Endothelial cell of umbilical vein (primary cell): ENCODE data around the gene ZNF778.

ENCODE experiments used
- EZH2 ChIP-seq: IDR thresholded peaks from 2 replicates; pipeline ENCODE4 v1.6.1; 2012; ENCODE audit warnings: borderline replicate concordance, low read depth, mild to moderate bottlenecking, moderate library complexity, low read length, inconsistent platforms; ENCODE audit not compliant: severe bottlenecking
- FOS ChIP-seq: IDR thresholded peaks from 2 replicates; pipeline ENCODE4 v1.6.1; 2011; ENCODE audit warnings: mild to moderate bottlenecking, low read length, moderate library complexity, borderline replicate concordance; ENCODE audit not compliant: insufficient read depth
- JUN ChIP-seq: IDR thresholded peaks from 2 replicates; pipeline ENCODE4 v1.6.1; 2011; ENCODE audit warnings: borderline replicate concordance, low read depth; ENCODE audit not compliant: insufficient read length, insufficient read depth
- MYC ChIP-seq: IDR thresholded peaks from one replicate; pipeline ENCODE4 v1.6.1; 2011; ENCODE audit warnings: mild to moderate bottlenecking, low read depth, low read length
- POLR2A ChIP-seq: IDR thresholded peaks from 2 replicates; pipeline ENCODE4 v1.6.1; 2012; ENCODE audit warnings: low read depth, mild to moderate bottlenecking, control low read depth, low read length
- POLR2AphosphoS5 ChIP-seq: IDR thresholded peaks from 2 replicates; pipeline ENCODE4 v1.6.1; 2012; ENCODE audit warnings: low read depth, mild to moderate bottlenecking, control low read depth, low read length, moderate library complexity; ENCODE audit not compliant: insufficient read depth
- TF ChIP-seq, protein P1 (sequence below), 2 donors: IDR thresholded peaks; 1 replicate in 1 of 2; 2 replicates in 1 of 2; pipeline ENCODE4 v1.5.1; 2011; ENCODE audit warnings: low read length in 2 of 2, mild to moderate bottlenecking in 2 of 2, moderate library complexity in 2 of 2, control low read depth in 1 of 2, inconsistent platforms in 1 of 2, low read depth in 1 of 2; ENCODE audit not compliant: insufficient read depth in 1 of 2; ENCODE audit errors: extremely low read depth in 1 of 2
- TF ChIP-seq, protein P2 (sequence below): IDR thresholded peaks from 2 replicates; pipeline ENCODE4 v1.6.1; 2011; ENCODE audit not compliant: insufficient read depth, insufficient read length

DNA sequence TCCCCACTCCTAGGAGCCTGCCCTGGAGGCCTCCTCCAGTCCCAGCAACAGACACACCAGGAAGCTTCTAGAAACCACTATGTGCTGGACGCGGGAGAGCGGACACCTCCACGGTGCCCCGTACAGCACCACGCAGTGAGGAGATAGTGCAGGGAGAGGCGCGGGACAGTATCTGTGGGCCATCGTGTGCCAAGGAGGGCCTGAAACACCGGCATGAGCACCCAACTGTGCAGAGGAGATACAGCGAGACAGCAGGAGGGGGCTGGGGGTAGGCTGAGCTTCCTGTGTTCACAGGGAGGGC lies 57.7 kb downstream of the ZNF778 start:
- TF ChIP-seq, protein P1, sequence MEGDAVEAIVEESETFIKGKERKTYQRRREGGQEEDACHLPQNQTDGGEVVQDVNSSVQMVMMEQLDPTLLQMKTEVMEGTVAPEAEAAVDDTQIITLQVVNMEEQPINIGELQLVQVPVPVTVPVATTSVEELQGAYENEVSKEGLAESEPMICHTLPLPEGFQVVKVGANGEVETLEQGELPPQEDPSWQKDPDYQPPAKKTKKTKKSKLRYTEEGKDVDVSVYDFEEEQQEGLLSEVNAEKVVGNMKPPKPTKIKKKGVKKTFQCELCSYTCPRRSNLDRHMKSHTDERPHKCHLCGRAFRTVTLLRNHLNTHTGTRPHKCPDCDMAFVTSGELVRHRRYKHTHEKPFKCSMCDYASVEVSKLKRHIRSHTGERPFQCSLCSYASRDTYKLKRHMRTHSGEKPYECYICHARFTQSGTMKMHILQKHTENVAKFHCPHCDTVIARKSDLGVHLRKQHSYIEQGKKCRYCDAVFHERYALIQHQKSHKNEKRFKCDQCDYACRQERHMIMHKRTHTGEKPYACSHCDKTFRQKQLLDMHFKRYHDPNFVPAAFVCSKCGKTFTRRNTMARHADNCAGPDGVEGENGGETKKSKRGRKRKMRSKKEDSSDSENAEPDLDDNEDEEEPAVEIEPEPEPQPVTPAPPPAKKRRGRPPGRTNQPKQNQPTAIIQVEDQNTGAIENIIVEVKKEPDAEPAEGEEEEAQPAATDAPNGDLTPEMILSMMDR (IDR thresholded peaks at IDR 0.05; ENCODE audit: extremely low read depth in 1 of 2, insufficient read depth in 1 of 2, low read depth in 1 of 2, low read length in 2 of 2): no peak
- TF ChIP-seq EZH2 (no peak), POLR2A (no peak), POLR2AphosphoS5 (no peak), JUN (no peak), FOS (no peak), MYC (no peak)
- TF ChIP-seq, protein P2, sequence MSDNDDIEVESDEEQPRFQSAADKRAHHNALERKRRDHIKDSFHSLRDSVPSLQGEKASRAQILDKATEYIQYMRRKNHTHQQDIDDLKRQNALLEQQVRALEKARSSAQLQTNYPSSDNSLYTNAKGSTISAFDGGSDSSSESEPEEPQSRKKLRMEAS: no peak
